ENCODE results near the gene LCAT. TPM values are rescaled to one million over a fixed set of nuclear protein-coding genes. Genes with fewer than 3 reads are reported as not detected.

LCAT gene
- total and polyA plus RNA-seq, 5 experiments from 2014 or later = 0.52 to 14.7 (median 0.84) TPM

GRCh38 chr16:67954421-67955196 lies 10.7 kb upstream of the LCAT start:
- H3K27me3 Mint-ChIP-seq = no peaks in the 10 kb centered on the region
- no peaks in the 10 kb centered on the region for H3K9me3 Mint-ChIP-seq
- DNase-seq (no peak), ATAC-seq (no peak)
- H3K36me3 Mint-ChIP-seq = peaks cover 0 to 8% (median 0%) of the 10 kb centered on the region in 3 donors
- H3K27ac Mint-ChIP-seq = no peak overlapping the region
- H3K4me3 Mint-ChIP-seq = no peak overlapping the region
- POLR2A ChIA-PET = no interaction called here
- peaks cover 0 to 1% (median 0%) of the 10 kb centered on the region in 4 donors for H3K4me1 Mint-ChIP-seq

- ATAC-seq = no peak
- no peak for DNase-seq
- POLR2A ChIA-PET = interaction anchor here (0.5 to 1.1 kb wide), 3 partner anchors 12 to 319 kb away, joined by 3 to 6 read pairs (median 3); no protein-coding TSS in a partner anchor
- H3K4me1 Mint-ChIP-seq = peaks cover 0 to 1% (median 0%) of the 10 kb centered on the region in 4 donors
- no peak overlapping the region for H3K27ac Mint-ChIP-seq
- H3K27me3 Mint-ChIP-seq = no peaks in the 10 kb centered on the region
- peaks cover 0 to 8% (median 0%) of the 10 kb centered on the region in 3 donors for H3K36me3 Mint-ChIP-seq
- H3K9me3 Mint-ChIP-seq = no peaks in the 10 kb centered on the region
- H3K4me3 Mint-ChIP-seq = no peak overlapping the region
These were observed 9.9 kb upstream of the LCAT start for GRCh38 chr16:67953641-67954375.

- Mint-ChIP-seq H3K27ac (peak overlapping the region in 1 of 10 donors; percentile 53), H3K9me3 (no peaks in the 10 kb centered on the region), H3K27me3 (no peaks in the 10 kb centered on the region), H3K4me3 (no peak overlapping the region), H3K4me1 (peaks cover 0 to 2% (median under 1%) of the 10 kb centered on the region in 4 donors), H3K36me3 (peaks cover 0 to 4% (median 0%) of the 10 kb centered on the region in 3 donors)
- no peak for ATAC-seq
- POLR2A ChIA-PET = interaction anchor here (1.3 kb wide), 1 partner anchor 12 kb away, joined by 5 read pairs; no protein-coding TSS in a partner anchor
- no peak for DNase-seq
These were observed 7.6 kb upstream of the LCAT start for GRCh38 chr16:67951485-67951884.

- POLR2A ChIA-PET = interaction anchor here (0.5 to 1.8 kb wide), 4 partner anchors 10 to 97 kb away, joined by 3 to 7 read pairs (median 5); partner anchors contain the start of gene PSMB10
- no peak for ATAC-seq
- no peaks in the 10 kb centered on the region for H3K27me3 Mint-ChIP-seq
- no peak overlapping the region for H3K27ac Mint-ChIP-seq
- no peaks in the 10 kb centered on the region for H3K9me3 Mint-ChIP-seq
- peaks cover 0 to 4% (median 0%) of the 10 kb centered on the region in 3 donors for H3K36me3 Mint-ChIP-seq
- H3K4me1 Mint-ChIP-seq = peaks cover 0 to 4% (median 1%) of the 10 kb centered on the region in 4 donors
- no peak for DNase-seq
- H3K4me3 Mint-ChIP-seq = no peak overlapping the region
These were observed 6.5 kb upstream of the LCAT start for GRCh38 chr16:67950335-67950843.

GRCh38 chr16:67949645-67950044 lies 5.7 kb upstream of the LCAT start:
- POLR2A ChIA-PET = interaction anchor here (0.5 to 1.8 kb wide), 3 partner anchors 9 to 98 kb away, joined by 4 to 7 read pairs (median 6); partner anchors contain the start of gene PSMB10
- H3K27ac Mint-ChIP-seq = no peak overlapping the region
- no peak for ATAC-seq
- H3K9me3 Mint-ChIP-seq = no peaks in the 10 kb centered on the region
- peaks cover 0 to 4% (median 1%) of the 10 kb centered on the region in 4 donors for H3K4me1 Mint-ChIP-seq
- peaks cover 0 to 4% (median 0%) of the 10 kb centered on the region in 3 donors for H3K36me3 Mint-ChIP-seq
- DNase-seq = no peak
- no peak overlapping the region for H3K4me3 Mint-ChIP-seq
- H3K27me3 Mint-ChIP-seq = no peaks in the 10 kb centered on the region

- H3K4me3 Mint-ChIP-seq = no peak overlapping the region
- POLR2A ChIA-PET = interaction anchor here (0.6 to 1.1 kb wide), 4 partner anchors 11 to 129 kb away, joined by 3 to 4 read pairs (median 3); partner anchors contain the start of gene PSMB10
- peaks cover 0 to 6% (median 2%) of the 10 kb centered on the region in 4 donors for H3K4me1 Mint-ChIP-seq
- no peak for DNase-seq
- no peaks in the 10 kb centered on the region for H3K27me3 Mint-ChIP-seq
- H3K27ac Mint-ChIP-seq = peak overlapping the region in 1 of 10 donors; percentile 16
- H3K9me3 Mint-ChIP-seq = no peaks in the 10 kb centered on the region
- H3K36me3 Mint-ChIP-seq = peaks cover 0 to 7% (median 0%) of the 10 kb centered on the region in 3 donors
- no peak for ATAC-seq
These were observed 4.1 kb upstream of the LCAT start for GRCh38 chr16:67948015-67948414.

GRCh38 chr16:67946966-67947558 lies 3.1 kb upstream of the LCAT start:
- H3K4me3 Mint-ChIP-seq = no peak overlapping the region
- peaks cover 2 to 8% (median 5%) of the 10 kb centered on the region in 4 donors for H3K4me1 Mint-ChIP-seq
- ATAC-seq = no peak
- no peaks in the 10 kb centered on the region for H3K27me3 Mint-ChIP-seq
- H3K36me3 Mint-ChIP-seq = peaks cover 0 to 7% (median 1%) of the 10 kb centered on the region in 3 donors
- DNase-seq = no peak
- H3K27ac Mint-ChIP-seq = no peak overlapping the region
- POLR2A ChIA-PET = interaction anchor here (0.8 to 1.1 kb wide), 4 partner anchors 10 to 93 kb away, joined by 3 read pairs; partner anchors contain the start of gene PSMB10
- no peaks in the 10 kb centered on the region for H3K9me3 Mint-ChIP-seq

GRCh38 chr16:67946128-67946569 lies 2.2 kb upstream of the LCAT start:
- H3K4me3 Mint-ChIP-seq = no peak overlapping the region
- H3K27me3 Mint-ChIP-seq = no peaks in the 10 kb centered on the region
- peak overlapping the region in 2 of 10 donors; percentile 13 to 43 for H3K27ac Mint-ChIP-seq
- peaks cover 9 to 16% (median 12%) of the 10 kb centered on the region in 4 donors for H3K4me1 Mint-ChIP-seq
- H3K9me3 Mint-ChIP-seq = no peaks in the 10 kb centered on the region
- no peak for DNase-seq
- H3K36me3 Mint-ChIP-seq = peaks cover 0 to 3% (median 1%) of the 10 kb centered on the region in 3 donors
- POLR2A ChIA-PET = interaction anchor here (0.9 to 1.1 kb wide), 2 partner anchors 10 to 18 kb away, joined by 3 to 4 read pairs; partner anchors contain the start of gene PSMB10
- no peak for ATAC-seq

GRCh38 chr16:67945392-67945933 lies 1.5 kb upstream of the LCAT start:
- Mint-ChIP-seq H3K27me3 (no peaks in the 10 kb centered on the region), H3K9me3 (no peaks in the 10 kb centered on the region), H3K4me3 (no peak overlapping the region), H3K27ac (no peak overlapping the region), H3K4me1 (peaks cover 11 to 17% (median 14%) of the 10 kb centered on the region in 4 donors), H3K36me3 (peaks cover 0 to 3% (median 1%) of the 10 kb centered on the region in 3 donors)
- POLR2A ChIA-PET = interaction anchor here (0.7 to 0.9 kb wide), 2 partner anchors 9 to 72 kb away, joined by 3 to 4 read pairs; partner anchors contain the start of gene PSMB10
- ATAC-seq (no peak), DNase-seq (no peak)

GRCh38 chr16:67944690-67945391 lies 921 bp upstream of the LCAT start:
- DNase-seq (no peak), ATAC-seq (no peak)
- Mint-ChIP-seq H3K4me3 (no peak overlapping the region), H3K36me3 (peaks cover 0 to 3% (median 1%) of the 10 kb centered on the region in 3 donors), H3K9me3 (no peaks in the 10 kb centered on the region), H3K27me3 (no peaks in the 10 kb centered on the region), H3K27ac (no peak overlapping the region), H3K4me1 (peaks cover 14 to 24% (median 20%) of the 10 kb centered on the region in 4 donors)
- POLR2A ChIA-PET = interaction anchor here (0.7 to 1.2 kb wide), 3 partner anchors 9 to 71 kb away, joined by 3 to 4 read pairs (median 3); no protein-coding TSS in a partner anchor

GRCh38 chr16:67943256-67943618 lies 683 bp downstream of the LCAT start:
- POLR2A ChIA-PET = no interaction called here
- H3K4me1 Mint-ChIP-seq = peaks cover 16 to 33% (median 29%) of the 10 kb centered on the region in 4 donors
- no peak for ATAC-seq
- no peaks in the 10 kb centered on the region for H3K27me3 Mint-ChIP-seq
- H3K36me3 Mint-ChIP-seq = peaks cover 0 to 3% (median 1%) of the 10 kb centered on the region in 3 donors
- no peaks in the 10 kb centered on the region for H3K9me3 Mint-ChIP-seq
- no peak for DNase-seq
- no peak overlapping the region for H3K4me3 Mint-ChIP-seq
- H3K27ac Mint-ChIP-seq = no peak overlapping the region

All from naive thymus-derived CD8-positive, alpha-beta T cell (primary cell).